Stimulated activated memory B cell treated with anti-CD40 and anti-IgM and Interleukin-4, amounts not matched to agents 10 μg/mL and 1 μg/mL and 100 μg/mL, for 72 hours (primary cell): ENCODE data around the gene PPP1R13B.

ENCODE experiments used
- ATAC-seq: fragments of 150-1000 bp; cut with Tn5 transposase; 2 replicates; pipeline ENCODE4 v1.10.0; 2021
- H3K27ac Mint-ChIP-seq: one replicate; pipeline ENCODE4 v1.8.0; 2022; ENCODE audit warnings: mild to moderate bottlenecking, mixed read lengths
- H3K27me3 Mint-ChIP-seq: one replicate; pipeline ENCODE4 v1.8.0; 2022; ENCODE audit warnings: mixed read lengths
- H3K36me3 Mint-ChIP-seq: one replicate; pipeline ENCODE4 v1.8.0; 2022; ENCODE audit warnings: mixed read lengths
- H3K4me1 Mint-ChIP-seq: one replicate; pipeline ENCODE4 v1.8.0; 2022; ENCODE audit warnings: mixed read lengths
- H3K4me3 Mint-ChIP-seq: one replicate; pipeline ENCODE4 v1.8.0; 2022; ENCODE audit warnings: mild to moderate bottlenecking, moderate library complexity, mixed read lengths
- H3K9me3 Mint-ChIP-seq: one replicate; pipeline ENCODE4 v1.8.0; 2022; ENCODE audit warnings: mixed read lengths

PPP1R13B gene

DNA sequence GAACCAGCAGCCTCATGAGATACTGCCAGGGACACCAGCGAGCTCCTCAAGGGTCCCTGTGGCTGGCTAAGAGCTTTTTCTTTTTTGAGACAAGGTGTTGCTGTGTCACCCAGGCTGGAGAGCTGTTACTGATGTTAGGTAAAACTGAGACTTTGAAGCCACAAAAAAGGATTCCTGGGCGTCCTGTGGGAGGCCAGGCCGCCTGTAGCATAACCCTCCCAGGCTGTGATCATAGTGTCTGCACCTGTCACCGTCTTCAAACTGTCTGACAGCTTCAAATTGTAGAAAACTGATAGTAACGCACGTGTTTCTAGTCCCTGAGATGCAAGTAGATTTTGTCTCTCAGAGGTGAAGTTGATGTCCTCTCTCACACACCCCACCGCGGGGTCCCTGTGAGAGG lies 127.6 kb downstream of the PPP1R13B start:
- Mint-ChIP-seq H3K4me3 (no peak overlapping the region), H3K27ac (no peak overlapping the region)

DNA sequence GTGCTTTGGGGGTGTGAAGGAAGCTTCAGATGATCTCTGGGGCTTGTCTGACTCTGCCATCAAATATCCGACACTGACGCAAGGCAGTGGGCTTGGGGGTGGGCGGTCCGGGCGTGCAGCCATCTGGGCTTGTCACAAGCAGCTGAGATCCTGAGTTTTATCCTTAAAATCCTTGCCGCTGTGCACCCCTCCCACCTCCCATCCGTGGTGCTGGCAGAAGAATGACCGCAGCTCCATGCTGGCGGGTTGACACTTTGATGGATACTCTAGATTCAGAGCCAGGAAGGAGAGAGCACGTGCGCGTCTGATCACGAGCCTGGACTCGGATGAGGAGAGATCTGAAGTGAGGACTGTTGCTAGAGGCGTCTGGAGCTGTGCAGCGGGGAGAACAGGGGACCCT lies 128.8 kb downstream of the PPP1R13B start:
- Mint-ChIP-seq H3K27ac (no peak overlapping the region), H3K9me3 (no peaks in the 10 kb centered on the region), H3K36me3 (no peaks in the 10 kb centered on the region), H3K4me1 (peaks cover 40% of the 10 kb centered on the region), H3K4me3 (no peak overlapping the region), H3K27me3 (no peaks in the 10 kb centered on the region)
- ATAC-seq = no peak

More for the DNA sequence above, 127.6 kb downstream of the PPP1R13B start:
- no peaks in the 10 kb centered on the region for H3K27me3 Mint-ChIP-seq
- no peaks in the 10 kb centered on the region for H3K36me3 Mint-ChIP-seq
- H3K9me3 Mint-ChIP-seq = no peaks in the 10 kb centered on the region
- peaks cover 33% of the 10 kb centered on the region for H3K4me1 Mint-ChIP-seq
- no peak for ATAC-seq

DNA sequence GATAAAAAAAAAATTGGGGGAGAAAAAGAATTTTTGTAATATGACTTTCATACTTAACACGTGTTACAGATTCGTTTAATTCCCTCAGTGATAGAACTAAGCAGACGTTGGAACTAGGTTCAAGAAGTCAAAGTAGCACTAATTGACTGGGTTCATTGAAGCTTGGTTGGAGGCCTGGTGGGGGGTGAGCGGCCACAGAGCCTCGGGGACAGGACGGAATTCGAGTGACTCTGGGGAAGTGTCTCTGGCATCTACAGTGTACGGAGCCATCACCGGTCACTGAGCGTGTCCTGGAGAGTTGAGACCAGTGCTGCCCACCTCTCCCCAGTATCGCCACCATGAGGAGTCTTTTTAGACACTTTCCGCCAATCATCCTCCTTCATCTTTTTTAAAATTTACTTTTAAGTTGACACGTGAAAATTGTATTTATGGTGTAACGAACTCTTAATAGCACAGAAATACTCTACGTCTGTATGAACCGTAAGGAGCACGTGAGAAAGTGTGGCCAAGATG lies 130.4 kb downstream of the PPP1R13B start:
- Mint-ChIP-seq H3K4me1 (peaks cover 51% of the 10 kb centered on the region), H3K36me3 (no peaks in the 10 kb centered on the region), H3K27ac (no peak overlapping the region), H3K27me3 (no peaks in the 10 kb centered on the region), H3K9me3 (no peaks in the 10 kb centered on the region), H3K4me3 (peak overlapping the region; percentile 72)
- no peak for ATAC-seq

DNA sequence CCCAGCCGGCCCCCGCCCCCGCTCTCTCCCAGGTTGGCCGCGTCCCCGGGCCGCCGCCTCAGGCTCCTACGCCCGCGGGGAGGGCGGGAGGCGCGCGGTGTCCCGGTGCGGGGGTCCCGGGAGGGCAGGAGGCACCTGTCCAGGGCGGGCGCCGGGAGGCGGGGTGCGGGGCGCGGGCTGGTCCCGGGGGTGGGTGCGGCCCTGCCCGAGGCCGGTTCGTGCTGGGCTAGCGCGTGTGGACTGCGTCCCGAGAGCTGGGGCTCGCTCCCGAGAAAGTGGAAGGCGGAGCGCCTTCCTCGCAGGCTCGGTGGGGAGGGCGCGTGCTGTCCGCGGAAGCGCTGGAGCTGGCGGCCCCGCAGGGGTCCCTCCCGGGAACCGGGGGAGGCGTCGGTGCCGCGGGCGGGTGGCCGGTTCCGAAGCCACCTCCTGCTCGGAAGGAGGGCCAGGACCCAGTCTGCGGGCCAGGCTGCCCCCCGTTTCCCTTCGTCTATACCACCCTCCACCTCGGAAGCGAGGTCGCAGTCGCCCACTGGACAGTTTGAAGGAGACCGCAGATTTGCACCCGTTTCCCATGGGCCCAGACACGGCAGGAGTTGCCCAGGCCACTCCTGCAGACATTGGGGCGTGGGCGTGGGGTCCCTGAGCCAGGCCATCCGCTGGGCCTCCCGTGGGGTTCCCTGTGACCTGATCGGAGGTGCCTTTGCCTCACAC lies 131.1 kb downstream of the PPP1R13B start:
- H3K27ac Mint-ChIP-seq = no peak overlapping the region
- no peaks in the 10 kb centered on the region for H3K36me3 Mint-ChIP-seq
- H3K4me3 Mint-ChIP-seq = peak overlapping the region; percentile 88
- H3K27me3 Mint-ChIP-seq = no peaks in the 10 kb centered on the region
- H3K9me3 Mint-ChIP-seq = no peaks in the 10 kb centered on the region
- H3K4me1 Mint-ChIP-seq = peaks cover 51% of the 10 kb centered on the region
- ATAC-seq = peak; percentile 14

DNA sequence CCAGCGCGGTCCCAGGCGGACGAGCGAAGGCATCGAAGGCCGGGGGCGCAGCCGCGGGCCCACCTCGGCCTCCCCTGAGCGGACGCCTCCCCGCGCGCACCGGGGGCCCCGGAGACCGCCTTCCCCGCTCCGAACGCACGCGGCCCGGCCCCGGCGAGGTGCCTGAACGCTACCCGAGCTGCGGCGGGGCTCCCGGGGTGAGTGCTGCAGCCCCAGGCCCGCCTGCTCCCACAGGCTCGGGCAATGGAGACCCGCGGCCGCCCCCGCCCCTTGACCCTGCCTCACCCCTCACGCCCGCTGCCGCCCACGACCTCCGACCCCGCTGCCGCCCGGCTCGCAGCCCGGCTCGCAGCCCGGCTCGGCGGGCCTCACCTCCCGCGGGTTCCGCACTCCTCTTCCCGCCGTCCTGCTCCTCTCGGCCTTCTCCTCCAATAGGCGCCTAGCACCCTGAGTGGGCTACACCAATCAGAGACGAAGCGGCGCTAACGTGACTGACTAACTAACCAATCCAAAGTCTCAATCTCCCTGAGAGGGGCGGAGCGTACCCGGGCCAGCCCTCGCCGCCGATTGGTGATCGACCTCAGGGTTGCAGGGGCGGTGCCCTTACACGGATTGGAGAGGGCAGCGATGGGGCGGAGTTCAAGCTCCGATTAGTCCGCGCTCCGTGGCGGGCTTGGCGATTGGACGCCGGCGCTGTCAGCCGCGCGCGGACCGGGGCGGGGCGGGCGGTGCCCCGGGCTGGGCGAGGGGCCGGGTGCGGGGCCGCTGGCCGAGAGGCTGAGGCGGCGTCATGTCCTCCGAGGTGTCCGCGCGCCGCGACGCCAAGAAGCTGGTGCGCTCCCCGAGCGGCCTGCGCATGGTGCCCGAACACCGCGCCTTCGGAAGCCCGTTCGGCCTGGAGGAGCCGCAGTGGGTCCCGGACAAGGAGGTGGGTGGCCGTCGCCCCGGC lies 132.0 kb downstream of the PPP1R13B start, which contains the start of the genes XRCC3 and ZFYVE21:
Gene XRCC3 (minus strand): TSS at position 400 of the 949 bp plus-strand sequence. CDS start 4,364 bp downstream, outside the sequence.
Gene ZFYVE21 (plus strand): TSS at position 759 of the 949 bp plus-strand sequence. CDS start 32 bp downstream, at position 791.
- Mint-ChIP-seq H3K27ac (peak within 1 kb of the TSS; percentile 75), H3K4me3 (peak within 1 kb of the TSS; percentile 88), H3K4me1 (peaks cover 51% of the 10 kb centered on the region), H3K27me3 (no peaks in the 10 kb centered on the region), H3K9me3 (no peaks in the 10 kb centered on the region), H3K36me3 (no peaks in the 10 kb centered on the region)
- peak; percentile 97 for ATAC-seq

DNA sequence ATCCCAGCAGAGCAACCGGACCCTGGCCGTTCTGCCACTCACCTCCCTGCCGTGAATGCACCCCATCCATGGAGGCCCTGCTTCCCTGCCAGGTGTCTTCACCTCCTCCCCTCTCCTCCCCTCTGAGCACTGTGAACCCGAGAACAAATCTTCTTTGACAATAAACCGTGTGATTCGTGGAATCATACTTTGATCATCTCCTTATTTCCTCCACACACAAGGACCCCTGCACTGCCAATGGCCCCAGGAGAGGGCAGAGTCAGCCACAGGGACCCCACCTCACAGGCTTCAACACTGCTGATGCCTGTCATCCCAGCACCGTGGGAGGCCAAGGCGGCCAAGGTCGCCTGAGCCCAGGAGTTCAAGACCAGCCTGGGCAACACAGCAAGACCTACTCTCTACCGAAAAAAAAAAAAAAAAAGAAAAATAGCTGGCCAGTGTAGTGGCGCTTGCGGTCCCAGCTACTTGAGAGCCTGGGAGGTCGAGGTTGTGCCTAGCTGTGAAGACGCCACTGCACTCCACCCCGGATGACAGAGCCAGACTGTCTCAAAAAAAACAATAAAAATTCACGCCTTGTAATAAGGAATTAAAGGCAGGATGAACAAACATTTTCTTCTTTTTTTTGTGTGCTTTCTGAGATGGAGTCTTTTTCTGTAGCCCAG lies 133.2 kb downstream of the PPP1R13B start:
- no peaks in the 10 kb centered on the region for H3K9me3 Mint-ChIP-seq
- H3K27me3 Mint-ChIP-seq = no peaks in the 10 kb centered on the region
- no peak for ATAC-seq
- H3K36me3 Mint-ChIP-seq = peaks cover 3% of the 10 kb centered on the region
- H3K4me1 Mint-ChIP-seq = peaks cover 48% of the 10 kb centered on the region
- H3K27ac Mint-ChIP-seq = peak overlapping the region; percentile 75
- H3K4me3 Mint-ChIP-seq = peak overlapping the region; percentile 88

DNA sequence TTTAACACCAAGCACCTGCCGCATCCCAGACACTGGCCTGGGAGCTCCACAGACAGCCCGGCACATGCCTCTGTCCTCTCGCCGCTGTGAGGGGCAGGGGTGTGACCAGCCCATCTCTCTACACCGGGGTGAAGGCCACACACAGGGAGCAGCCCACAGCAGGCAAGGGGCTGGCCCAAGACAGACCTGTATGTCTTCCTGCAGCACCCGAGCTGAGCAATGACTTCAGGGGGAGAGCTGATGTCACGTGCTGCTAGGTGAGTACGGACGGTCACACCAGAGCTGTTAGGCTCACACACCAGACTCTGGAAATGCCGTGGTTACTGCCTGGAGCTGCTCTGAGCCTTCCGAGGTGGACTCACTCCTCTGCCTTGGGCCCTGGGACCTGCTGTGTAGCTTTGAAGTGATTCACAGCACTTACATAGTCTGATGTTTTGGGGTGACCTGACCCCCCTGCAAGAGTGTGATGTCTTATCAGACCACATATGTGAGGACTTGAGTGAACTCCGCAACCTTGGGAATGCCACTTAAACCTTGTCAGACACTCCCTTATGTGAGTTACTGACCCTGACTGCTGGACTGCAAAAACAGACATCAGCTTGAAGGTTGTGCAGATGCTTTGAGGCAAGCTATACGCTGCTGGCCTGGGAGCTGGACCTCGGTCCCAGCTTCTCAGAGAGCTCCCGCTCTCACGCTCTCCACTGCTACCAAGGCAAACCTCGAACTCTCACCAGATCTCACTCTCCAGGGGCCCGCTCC lies 133.9 kb downstream of the PPP1R13B start:
- peak overlapping the region; percentile 88 for H3K4me3 Mint-ChIP-seq
- peak overlapping the region; percentile 75 for H3K27ac Mint-ChIP-seq
- no peak for ATAC-seq
- no peaks in the 10 kb centered on the region for H3K27me3 Mint-ChIP-seq
- H3K4me1 Mint-ChIP-seq = peaks cover 43% of the 10 kb centered on the region
- H3K36me3 Mint-ChIP-seq = peaks cover 10% of the 10 kb centered on the region
- no peaks in the 10 kb centered on the region for H3K9me3 Mint-ChIP-seq

DNA sequence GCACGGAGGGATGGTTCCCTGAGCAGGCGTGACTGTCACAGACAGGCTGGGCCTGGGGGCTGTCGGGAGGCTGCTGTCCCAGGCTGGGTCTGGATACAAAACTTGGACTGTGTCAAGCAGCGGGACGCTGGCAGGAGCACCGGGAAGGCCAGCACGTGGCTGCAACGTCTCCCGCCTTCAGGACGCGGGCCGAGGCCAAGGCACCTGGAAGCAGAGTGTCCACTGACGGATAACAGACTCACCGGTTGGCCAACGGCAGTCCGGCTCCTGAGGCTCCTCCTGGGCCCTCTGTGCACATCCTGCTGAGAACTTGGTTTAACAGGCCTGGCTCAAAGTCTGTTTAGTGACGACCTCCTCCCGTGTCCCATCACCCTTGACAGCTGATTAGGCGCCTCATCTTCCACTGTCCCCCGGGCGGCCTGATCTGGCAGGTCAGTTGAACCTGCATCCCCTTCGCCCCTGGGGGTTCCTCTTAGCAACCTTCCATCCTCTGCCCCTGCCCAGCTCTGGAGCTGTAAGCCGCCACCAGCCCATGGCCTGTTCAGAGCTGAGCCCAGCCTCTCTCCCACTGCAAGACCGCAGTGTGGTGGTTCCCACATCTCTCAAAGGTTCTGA lies 134.6 kb downstream of the PPP1R13B start:
- Mint-ChIP-seq H3K27ac (peak overlapping the region; percentile 29), H3K4me1 (peaks cover 39% of the 10 kb centered on the region), H3K9me3 (no peaks in the 10 kb centered on the region), H3K27me3 (no peaks in the 10 kb centered on the region), H3K36me3 (peaks cover 17% of the 10 kb centered on the region), H3K4me3 (no peak overlapping the region)
- ATAC-seq = no peak

DNA sequence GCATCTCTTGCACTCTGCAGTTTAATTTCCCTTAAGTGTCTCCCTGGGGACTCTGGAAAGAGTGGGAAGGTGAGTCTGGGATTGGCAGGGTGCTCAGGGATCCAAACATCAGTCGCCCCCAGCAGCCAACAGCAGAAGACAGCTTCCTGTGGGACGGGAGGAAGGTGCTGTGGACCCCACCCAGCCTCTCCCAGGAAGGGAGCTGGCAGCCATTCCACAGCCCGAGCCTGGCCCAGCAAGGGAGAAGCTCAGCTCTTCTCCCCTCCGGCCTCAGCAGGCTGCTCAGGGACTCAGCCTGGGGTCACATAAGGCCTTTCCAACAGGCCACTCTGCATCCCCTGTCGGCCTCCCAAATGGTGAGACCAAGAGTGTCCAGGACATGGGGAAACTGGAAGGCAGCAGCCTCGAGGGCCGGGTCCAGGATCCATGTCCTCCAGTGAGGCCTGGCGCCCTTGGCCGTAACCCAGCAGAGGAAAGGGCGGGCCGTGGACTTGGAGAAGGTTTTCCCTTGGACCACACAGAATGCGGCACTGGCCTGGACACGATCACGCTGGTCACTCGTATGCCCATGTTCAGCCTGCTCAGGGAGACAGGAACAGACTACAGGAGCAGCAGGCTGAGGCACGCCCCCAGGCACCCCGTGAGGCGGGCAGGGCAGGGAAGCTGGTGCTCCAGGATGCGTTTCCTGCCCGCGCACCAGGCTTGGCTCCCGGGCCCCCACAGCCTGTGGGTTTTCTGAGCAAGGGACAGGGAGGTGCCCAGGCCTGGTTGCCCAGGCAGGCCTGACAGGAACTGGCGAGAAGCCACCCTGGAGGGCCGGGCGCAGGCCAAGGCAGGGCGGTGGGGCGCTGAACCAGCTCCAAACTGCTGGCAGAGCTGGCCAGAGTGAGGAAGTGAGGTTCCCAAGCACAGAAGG lies 135.6 kb downstream of the PPP1R13B start:
- peak overlapping the region; percentile 35 for H3K27ac Mint-ChIP-seq
- H3K4me3 Mint-ChIP-seq = no peak overlapping the region
- H3K36me3 Mint-ChIP-seq = peaks cover 17% of the 10 kb centered on the region
- no peaks in the 10 kb centered on the region for H3K27me3 Mint-ChIP-seq
- peaks cover 29% of the 10 kb centered on the region for H3K4me1 Mint-ChIP-seq
- no peak for ATAC-seq
- no peaks in the 10 kb centered on the region for H3K9me3 Mint-ChIP-seq

DNA sequence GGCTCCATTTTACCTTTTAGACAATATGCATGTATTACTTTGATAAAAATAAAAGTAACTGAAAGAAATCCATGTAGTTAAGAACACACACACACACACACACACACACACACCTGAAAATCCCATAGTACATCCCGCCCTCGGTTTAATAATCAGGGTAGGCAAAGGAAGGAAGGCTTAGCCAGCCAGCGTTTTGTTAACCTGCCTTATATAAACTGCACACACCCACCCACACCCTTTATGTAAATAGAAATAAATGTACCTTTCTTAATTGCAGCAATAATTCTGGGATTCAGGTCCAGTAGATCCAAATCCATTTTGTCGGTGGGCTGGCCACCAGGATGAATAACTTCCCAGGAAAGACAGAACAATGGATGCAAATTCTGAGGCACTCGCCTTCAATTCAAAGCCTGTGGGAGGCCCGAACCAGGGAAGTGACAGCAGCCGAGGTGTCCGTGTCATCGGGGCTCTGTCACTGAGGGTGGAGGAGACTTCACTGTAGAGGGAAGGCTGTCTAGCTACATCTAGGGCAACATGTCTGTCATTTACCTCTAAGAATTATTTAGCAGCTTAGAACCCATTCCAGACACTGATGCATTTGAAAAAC lies 136.5 kb downstream of the PPP1R13B start:
- no peaks in the 10 kb centered on the region for H3K27me3 Mint-ChIP-seq
- H3K4me3 Mint-ChIP-seq = no peak overlapping the region
- H3K9me3 Mint-ChIP-seq = no peaks in the 10 kb centered on the region
- ATAC-seq = no peak
- peaks cover 17% of the 10 kb centered on the region for H3K36me3 Mint-ChIP-seq
- H3K27ac Mint-ChIP-seq = peak overlapping the region; percentile 35
- peaks cover 25% of the 10 kb centered on the region for H3K4me1 Mint-ChIP-seq

DNA sequence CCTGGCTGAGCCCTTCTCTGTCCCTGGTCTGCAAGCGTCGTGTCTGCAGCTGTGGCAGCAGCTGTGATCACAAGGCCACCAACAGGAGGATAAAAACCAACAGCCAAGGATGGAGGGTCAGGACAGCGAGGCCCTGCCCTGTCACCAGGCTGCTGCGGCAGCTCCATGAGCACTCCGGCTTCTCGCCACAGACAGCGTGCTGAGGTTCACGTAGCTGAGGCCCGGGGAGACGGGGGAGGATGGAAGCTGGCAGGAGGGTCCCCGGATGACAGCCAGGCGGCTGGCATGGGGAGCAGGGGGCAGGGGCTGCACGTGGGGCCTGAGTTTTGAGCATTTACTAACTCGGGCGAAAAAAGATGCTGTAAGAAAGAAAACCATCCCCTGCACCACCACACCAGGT lies 137.6 kb downstream of the PPP1R13B start:
- no peak overlapping the region for H3K4me3 Mint-ChIP-seq
- no peaks in the 10 kb centered on the region for H3K27me3 Mint-ChIP-seq
- H3K27ac Mint-ChIP-seq = no peak overlapping the region
- H3K9me3 Mint-ChIP-seq = no peaks in the 10 kb centered on the region
- no peak for ATAC-seq
- peaks cover 24% of the 10 kb centered on the region for H3K36me3 Mint-ChIP-seq
- H3K4me1 Mint-ChIP-seq = peaks cover 29% of the 10 kb centered on the region

DNA sequence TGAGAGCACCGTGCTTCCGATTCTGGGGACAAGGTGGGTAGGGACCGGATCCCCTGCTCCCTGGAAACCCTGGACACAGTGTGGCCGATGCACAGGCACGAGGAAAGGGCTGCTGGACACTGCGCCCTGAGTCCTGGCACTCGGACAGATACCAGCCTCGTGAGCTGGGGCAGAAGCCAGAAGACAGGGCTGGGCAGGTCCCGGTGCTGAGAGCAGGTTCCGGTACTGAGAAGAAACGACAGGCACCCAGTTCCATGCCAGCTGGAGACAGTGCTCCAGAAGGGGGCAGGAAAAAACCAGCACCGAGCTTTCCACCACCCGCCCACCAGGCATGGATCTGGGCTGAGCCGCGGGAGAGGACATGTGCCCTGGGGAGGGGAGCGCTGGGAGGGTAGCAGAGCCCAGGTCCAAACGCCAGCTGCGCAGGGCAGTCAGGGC lies 138.6 kb downstream of the PPP1R13B start:
- Mint-ChIP-seq H3K4me1 (peaks cover 31% of the 10 kb centered on the region), H3K36me3 (peaks cover 32% of the 10 kb centered on the region), H3K27ac (no peak overlapping the region), H3K4me3 (no peak overlapping the region), H3K27me3 (no peaks in the 10 kb centered on the region), H3K9me3 (no peaks in the 10 kb centered on the region)
- no peak for ATAC-seq
